ENCODE measurements around the gene SOX9. TPM values are rescaled to one million over a fixed set of nuclear protein-coding genes. Genes with fewer than 3 reads are reported as not detected.
A peak's percentile ranks its signal among the peaks of the same experiment; 100 is the strongest.
"Not testable (repeated sequence)": the region's sequence is repeated elsewhere in the genome, so short reads cannot be mapped to it uniquely, and the experiment has no call there.

SOX9 gene
- total RNA-seq, 1 experiment from 2014 or later = 8.4 TPM

GRCh38 chr17:72111336-72111923 lies 9.4 kb upstream of the SOX9 start:
- DNase-seq (ENCODE audit: low read depth) = peak; percentile 11

- DNase-seq (ENCODE audit: low read depth) = not testable (repeated sequence)
Observed at GRCh38 chr17:72111926-72112325, 8.9 kb upstream of the SOX9 start.

- DNase-seq (ENCODE audit: low read depth) = no peak
Observed at GRCh38 chr17:72113751-72114150, 7.1 kb upstream of the SOX9 start.

GRCh38 chr17:72115781-72116525 lies 4.9 kb upstream of the SOX9 start:
- DNase-seq (ENCODE audit: low read depth) = no peak

GRCh38 chr17:72116661-72117521 lies 3.9 kb upstream of the SOX9 start:
- DNase-seq (ENCODE audit: low read depth) = peak; percentile 19

GRCh38 chr17:72117535-72118334 lies 3.1 kb upstream of the SOX9 start:
- peak; percentile 37 for DNase-seq (ENCODE audit: low read depth)

- DNase-seq (ENCODE audit: low read depth) = peak; percentile 87
Observed at GRCh38 chr17:72118335-72119076, 2.3 kb upstream of the SOX9 start.

GRCh38 chr17:72119077-72119872 lies 1.5 kb upstream of the SOX9 start:
- DNase-seq (ENCODE audit: low read depth) = no peak

GRCh38 chr17:72119873-72120641 lies 763 bp upstream of the SOX9 start:
- peak; percentile 63 for DNase-seq (ENCODE audit: low read depth)

GRCh38 chr17:72121164-72122009 lies 567 bp downstream of the SOX9 start:
- DNase-seq (ENCODE audit: low read depth) = peak; percentile 73

- DNase-seq (ENCODE audit: low read depth) = no peak
Observed at GRCh38 chr17:72122010-72122764, 1.4 kb downstream of the SOX9 start.

- DNase-seq (ENCODE audit: low read depth) = peak; percentile 71
Observed at GRCh38 chr17:72122765-72123529, 2.1 kb downstream of the SOX9 start.

GRCh38 chr17:72123530-72124437 lies 3.0 kb downstream of the SOX9 start:
- no peak for DNase-seq (ENCODE audit: low read depth)

- no peak for DNase-seq (ENCODE audit: low read depth)
Observed at GRCh38 chr17:72124438-72124775, 3.6 kb downstream of the SOX9 start.

GRCh38 chr17:72125226-72125651 lies 4.4 kb downstream of the SOX9 start:
- DNase-seq (ENCODE audit: low read depth) = peak; percentile 50

GRCh38 chr17:72125742-72126141 lies 4.9 kb downstream of the SOX9 start:
- peak; percentile 12 for DNase-seq (ENCODE audit: low read depth)
